Measurements from ENCODE around the gene CIITA.
"Not testable (repeated sequence)": the region's sequence is repeated elsewhere in the genome, so short reads cannot be mapped to it uniquely, and the experiment has no call there.

Gene CIITA

GRCh38 chr16:10876799-10877341 lies at the start of gene CIITA:
Gene CIITA (plus strand): TSS chr16:10877202. CDS start chr16:10877331, 129 bp downstream.
- peak; percentile 80 for DNase-seq (ENCODE audit: low spot score)
- FAIRE-seq, result no peak

- DNase-seq (ENCODE audit: low spot score) (peak; percentile 39), FAIRE-seq (peak; percentile 71)
Measured at GRCh38 chr16:10827691-10828341, 49.2 kb upstream of the CIITA start.

- DNase-seq (ENCODE audit: low spot score), result peak; percentile 31
- no peak for FAIRE-seq
Measured at GRCh38 chr16:10828851-10829366, 48.1 kb upstream of the CIITA start.

GRCh38 chr16:10829390-10830098 lies 47.5 kb upstream of the CIITA start:
- not testable (repeated sequence) for DNase-seq (ENCODE audit: low spot score); FAIRE-seq

- not testable (repeated sequence) for DNase-seq (ENCODE audit: low spot score); FAIRE-seq
Measured at GRCh38 chr16:10830240-10830639, 46.8 kb upstream of the CIITA start.

- FAIRE-seq, result no peak
- DNase-seq (ENCODE audit: low spot score), result no peak
Measured at GRCh38 chr16:10831894-10832886, 44.8 kb upstream of the CIITA start.

- FAIRE-seq (no peak), DNase-seq (ENCODE audit: low spot score) (no peak)
Measured at GRCh38 chr16:10833271-10833670, 43.7 kb upstream of the CIITA start.

GRCh38 chr16:10834130-10834529 lies 42.9 kb upstream of the CIITA start:
- no peak for FAIRE-seq
- DNase-seq (ENCODE audit: low spot score), result no peak

GRCh38 chr16:10834766-10835165 lies 42.2 kb upstream of the CIITA start:
- DNase-seq (ENCODE audit: low spot score) (no peak), FAIRE-seq (no peak)

- DNase-seq (ENCODE audit: low spot score) (no peak), FAIRE-seq (no peak)
Measured at GRCh38 chr16:10835281-10835931, 41.6 kb upstream of the CIITA start.

GRCh38 chr16:10836174-10836853 lies 40.7 kb upstream of the CIITA start:
- no peak for FAIRE-seq
- DNase-seq (ENCODE audit: low spot score), result no peak

GRCh38 chr16:10838621-10839278 lies 38.3 kb upstream of the CIITA start:
- DNase-seq (ENCODE audit: low spot score) (no peak), FAIRE-seq (no peak)

- DNase-seq (ENCODE audit: low spot score) (no peak), FAIRE-seq (no peak)
Measured at GRCh38 chr16:10839279-10839666, 37.7 kb upstream of the CIITA start.

- FAIRE-seq (no peak), DNase-seq (ENCODE audit: low spot score) (no peak)
Measured at GRCh38 chr16:10840703-10841102, 36.3 kb upstream of the CIITA start.

- FAIRE-seq (no peak), DNase-seq (ENCODE audit: low spot score) (no peak)
Measured at GRCh38 chr16:10846213-10846998, 30.6 kb upstream of the CIITA start.

GRCh38 chr16:10847176-10847575 lies 29.8 kb upstream of the CIITA start:
- FAIRE-seq, result no peak
- DNase-seq (ENCODE audit: low spot score), result no peak

- DNase-seq (ENCODE audit: low spot score) (no peak), FAIRE-seq (no peak)
Measured at GRCh38 chr16:10849736-10850477, 27.1 kb upstream of the CIITA start.

GRCh38 chr16:10850478-10850850 lies 26.5 kb upstream of the CIITA start:
- no peak for DNase-seq (ENCODE audit: low spot score)
- no peak for FAIRE-seq

All from RCC 7860 (cell line).